Pancreas (tissue), 10 donors: Measurements from ENCODE around the gene GUCD1. TPM values are rescaled to one million over a fixed set of nuclear protein-coding genes. Genes with fewer than 3 reads are reported as not detected.
A peak's percentile ranks its signal among the peaks of the same experiment; 100 is the strongest.

Source experiments
- ATAC-seq, 4 donors: fragments of 200-7000 bp; cut with Tn5 transposase; one replicate each; pipeline versions ENCODE4 v1.8.0 to v1.9.1; 2020; ENCODE audit warnings: mild to moderate bottlenecking in 4 of 4, moderate library complexity in 4 of 4
- DNase-seq, 6 donors: peaks; one replicate each; pipeline ENCODE4 v3.0.0-alpha.2; 2020
- FAIRE-seq: peaks from 2 replicates; lab custom pipeline; 2012; peaks lifted over from hg19 to GRCh38; lab: Jason Lieb, UNC
- H3K27ac ChIP-seq, 4 donors: fragments of 200-600 bp; sonication (generic); 1 replicate in 3 of 4; 2 replicates in 1 of 4; pipeline versions ENCODE4 v1.5.0 to v1.8.0; 2020
- H3K27me3 ChIP-seq, 4 donors: fragments of 200-600 bp; one replicate each; pipeline ENCODE4 v1.8.0; 2021
- H3K36me3 ChIP-seq, 3 donors: fragments of 200-600 bp; sonication (generic) in 1 of 3; one replicate each; pipeline versions ENCODE4 v1.5.0 to v1.8.0; 2020 to 2021
- H3K4me1 ChIP-seq, 3 donors: fragments of 200-600 bp; one replicate each; pipeline ENCODE4 v1.8.0; 2021
- H3K4me3 ChIP-seq, 4 donors: fragments of 200-600 bp; sonication (generic) in 2 of 4; one replicate each; pipeline versions ENCODE4 v1.5.0 to v1.8.0; 2020 to 2021
- H3K9me3 ChIP-seq, 4 donors: fragments of 200-600 bp; one replicate each; pipeline ENCODE4 v1.8.0; 2021
- CTCF ChIP-seq, 4 donors: fragments of 200-600 bp; sonication (generic) in 3 of 4; IDR thresholded peaks; one replicate each; pipeline versions ENCODE4 v1.5.0 to v1.8.0; 2021; ENCODE audit warnings: antibody characterized with exemption in 4 of 4
- WGBS, 2 donors: extraction: QIAGEN DNeasy Blood & Tissue Kit; methylation state at CpG; one replicate each; pipeline ENCODE4 v1.1.7; 2013; 5-methylcytosine and 5-hydroxymethylcytosine counted together
- intact Hi-C, 3 donors: fragments of 100-400 bp; cut with DNase I; formaldehyde crosslinking; loops; one replicate each; pipeline versions ENCODE4 v1.11.1 to v1.14.2; 2022
- polyA plus RNA-seq, 2 donors: library from polyadenylated mRNA; stranded (reverse); fragments of 200-250 nt; gene quantifications; one replicate each; pipeline ENCODE4 v1.2.3, GENCODE V29; 2013
- total RNA-seq, 6 donors: library from RNA; stranded (reverse); fragmentation: NEBNext Ultra II Directional in 4 of 6; extraction: Animal tissue kit (Norgen Biotek cat#: 25700) in 4 of 6; gene quantifications; one replicate each; pipeline versions ENCODE4 v1.2.1 to v1.2.4, GENCODE V29; 2021 to 2023
- donor health status: healthy with polysubstance abuse.
- donor health status: DM: no; HTN: no; CAD: no; lungs with moderate emphysema.
- donor health status: DM: no; HTN: no; CAD: no.
- donor health status: control.
- donor health status: control.
- donor health status: Bipolar disorder and iron deficiency.
- donor health status: DM: yes; HTN: yes; CAD: no.
- donor health status: DM: no; HTN: no; CAD: no.
- donor health status: DM: no; HTN: no; CAD: no.
- donor health status: DM: yes; HTN: yes; CAD: no.

Gene GUCD1
- total and polyA plus RNA-seq, 8 donors = 39.9 to 55.2 (median 45.9) TPM

GRCh38 chr22:24512043-24512442 lies 42.9 kb downstream of the GUCD1 start:
- peak in 2 of 4 donors; percentile 34 to 44 for ATAC-seq
- TF ChIP-seq CTCF (IDR thresholded peaks at IDR 0.05) = no peak
- no peaks in the 10 kb centered on the region for H3K36me3 ChIP-seq
- 40 to 48% methylated on average over 3 of the region's 3 CpGs for WGBS, 2 donors
- intact Hi-C loops = no loop called here
- peaks cover 12 to 31% (median 23%) of the 10 kb centered on the region in 3 donors for H3K4me1 ChIP-seq
- H3K27ac ChIP-seq = no peak overlapping the region
- no peak for DNase-seq
- no peak overlapping the region for H3K4me3 ChIP-seq
- no peaks in the 10 kb centered on the region for H3K9me3 ChIP-seq
- FAIRE-seq = no peak
- no peaks in the 10 kb centered on the region for H3K27me3 ChIP-seq

- Histone ChIP-seq H3K9me3 (no peaks in the 10 kb centered on the region), H3K4me1 (peaks cover 12 to 31% (median 23%) of the 10 kb centered on the region in 3 donors), H3K27me3 (no peaks in the 10 kb centered on the region), H3K36me3 (no peaks in the 10 kb centered on the region), H3K27ac (no peak overlapping the region), H3K4me3 (no peak overlapping the region)
- no peak for TF ChIP-seq CTCF (IDR thresholded peaks at IDR 0.05)
- FAIRE-seq = no peak
- 28% methylated on average over 10 of the region's 10 CpGs for WGBS, 2 donors
- intact Hi-C loops = no loop called here
- ATAC-seq = peak; percentile 29 to 59 (median 52)
- DNase-seq = peak in 1 of 6 donors; percentile 33
Measured at GRCh38 chr22:24510637-24511625, 44.0 kb downstream of the GUCD1 start.

- Histone ChIP-seq H3K4me3 (no peak overlapping the region), H3K27me3 (no peaks in the 10 kb centered on the region), H3K4me1 (peaks cover 12 to 18% (median 15%) of the 10 kb centered on the region in 3 donors), H3K27ac (no peak overlapping the region), H3K9me3 (no peaks in the 10 kb centered on the region), H3K36me3 (no peaks in the 10 kb centered on the region)
- intact Hi-C loops = no loop called here
- FAIRE-seq = no peak
- no peak for ATAC-seq
- WGBS, 2 donors = 88% methylated on average over 7 of the region's 7 CpGs
- no peak for DNase-seq
- TF ChIP-seq CTCF (IDR thresholded peaks at IDR 0.05) = no peak
Measured at GRCh38 chr22:24507716-24508115, 47.2 kb downstream of the GUCD1 start.

GRCh38 chr22:24506802-24507438 lies 48.0 kb downstream of the GUCD1 start:
- intact Hi-C loops = no loop called here
- H3K9me3 ChIP-seq = no peaks in the 10 kb centered on the region
- no peak for TF ChIP-seq CTCF (IDR thresholded peaks at IDR 0.05)
- H3K36me3 ChIP-seq = no peaks in the 10 kb centered on the region
- H3K4me1 ChIP-seq = peaks cover 12 to 14% (median 13%) of the 10 kb centered on the region in 3 donors
- 82 to 91% methylated on average over 6 of the region's 6 CpGs for WGBS, 2 donors
- no peak for FAIRE-seq
- DNase-seq = no peak
- H3K27me3 ChIP-seq = no peaks in the 10 kb centered on the region
- no peak overlapping the region for H3K4me3 ChIP-seq
- peak in 2 of 4 donors; percentile 13 to 32 for ATAC-seq
- H3K27ac ChIP-seq = no peak overlapping the region
